ENCODE results near the gene SH3GL1. TPM values are rescaled to one million over a fixed set of nuclear protein-coding genes. Genes with fewer than 3 reads are reported as not detected.

Gene SH3GL1
- total RNA-seq, 2 donors from 2014 or later, result 47.3 to 56.9 TPM

GRCh38 chr19:4386041-4386782, 14.1 kb downstream of the SH3GL1 start:
- Histone ChIP-seq H3K4me3 (no peak overlapping the region), H3K4me1 (ENCODE audit: control insufficient read depth in 1 of 2, low read depth in 2 of 2) (peaks cover 31 to 33% of the 10 kb centered on the region in 2 donors), H3K27ac (no peak overlapping the region), H3K36me3 (no peaks in the 10 kb centered on the region), H3K27me3 (replicated peaks; ENCODE audit: insufficient read depth) (no peaks in the 10 kb centered on the region), H3K9me3 (no peaks in the 10 kb centered on the region)
- no peak for ATAC-seq (ENCODE audit: insufficient number of reproducible peaks, low FRiP score, low read depth)
- TF ChIP-seq CTCF (IDR thresholded peaks at IDR 0.05), result no peak
- no peak for DNase-seq (ENCODE audit: low spot score)

DNA sequence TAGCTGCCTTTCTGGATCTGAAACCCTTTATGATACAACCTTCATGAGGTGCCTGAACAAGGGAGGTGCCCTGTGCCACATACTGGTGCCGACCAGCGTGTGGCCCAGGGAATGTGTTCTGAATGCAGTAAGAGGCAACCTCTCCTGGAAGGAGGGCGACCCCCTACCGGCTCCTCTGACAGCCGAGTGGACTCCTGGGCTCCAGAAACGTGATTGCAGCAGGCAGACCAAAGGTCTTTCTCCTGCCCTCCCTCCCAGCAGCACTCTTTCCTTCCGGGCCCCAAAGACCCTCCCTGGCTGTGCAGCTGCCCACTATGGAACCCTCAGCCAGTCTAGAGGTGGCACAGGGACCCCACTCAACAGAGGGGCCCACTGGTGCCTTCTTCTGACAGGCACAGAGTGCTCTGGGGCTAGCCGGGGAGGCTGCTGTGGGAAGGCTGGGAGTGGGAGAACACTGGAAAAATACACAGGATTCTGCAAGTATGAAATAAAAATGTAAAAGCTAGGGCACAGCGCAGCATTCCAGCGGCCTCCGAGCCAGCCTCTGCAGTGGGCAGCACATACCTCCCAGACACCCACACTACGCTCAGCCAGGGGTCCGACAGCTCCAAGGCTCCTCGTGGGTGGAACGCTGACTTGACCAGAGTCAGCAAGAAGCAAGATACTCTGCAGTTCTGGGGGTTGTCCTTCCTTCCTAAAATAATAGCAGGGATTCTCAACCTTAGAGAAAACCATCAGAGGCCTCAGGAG, 14.9 kb downstream of the SH3GL1 start:
- ATAC-seq (ENCODE audit: insufficient number of reproducible peaks, low FRiP score, low read depth), result no peak
- H3K4me1 ChIP-seq (ENCODE audit: control insufficient read depth in 1 of 2, low read depth in 2 of 2), result peaks cover 23 to 27% of the 10 kb centered on the region in 2 donors

DNA sequence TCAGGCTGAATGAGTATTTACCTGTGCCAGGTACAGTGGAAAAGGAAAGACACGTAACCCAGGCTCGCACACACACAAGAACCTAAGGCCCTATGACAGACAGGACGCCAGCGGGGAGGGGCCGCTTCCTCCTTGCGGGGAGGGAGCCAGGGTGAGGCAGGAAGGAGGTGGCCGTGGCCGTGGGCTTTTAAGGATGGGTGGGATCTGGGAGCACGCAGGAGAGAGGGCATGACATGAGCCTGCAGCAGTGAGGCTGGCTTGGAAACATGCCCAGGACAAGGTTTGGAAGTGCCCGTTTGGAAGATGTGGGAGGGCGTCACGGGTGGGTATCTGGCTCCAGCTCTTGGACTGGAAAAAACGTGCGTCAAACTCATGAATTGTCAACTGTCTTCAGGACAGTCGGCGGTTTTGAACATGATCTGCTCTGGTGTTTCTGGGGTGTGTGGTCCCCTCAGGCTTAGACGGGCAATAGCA, 20.1 kb downstream of the SH3GL1 start:
- H3K9me3 ChIP-seq, result no peaks in the 10 kb centered on the region
- TF ChIP-seq CTCF (IDR thresholded peaks at IDR 0.05), result no peak
- ATAC-seq (ENCODE audit: insufficient number of reproducible peaks, low FRiP score, low read depth) (no peak), DNase-seq (ENCODE audit: low spot score) (no peak)
- peaks cover 22 to 41% of the 10 kb centered on the region in 2 donors for H3K4me1 ChIP-seq (ENCODE audit: control insufficient read depth in 1 of 2, low read depth in 2 of 2)
- no peak overlapping the region for H3K4me3 ChIP-seq
- H3K27me3 ChIP-seq (replicated peaks; ENCODE audit: insufficient read depth), result no peaks in the 10 kb centered on the region
- no peaks in the 10 kb centered on the region for H3K36me3 ChIP-seq
- no peak overlapping the region for H3K27ac ChIP-seq

More for the DNA sequence above, 14.9 kb downstream of the SH3GL1 start:
- no peak overlapping the region for H3K4me3 ChIP-seq
- TF ChIP-seq CTCF (IDR thresholded peaks at IDR 0.05), result no peak
- H3K27ac ChIP-seq, result no peak overlapping the region
- DNase-seq (ENCODE audit: low spot score), result no peak
- H3K9me3 ChIP-seq, result no peaks in the 10 kb centered on the region
- no peaks in the 10 kb centered on the region for H3K36me3 ChIP-seq
- H3K27me3 ChIP-seq (replicated peaks; ENCODE audit: insufficient read depth), result no peaks in the 10 kb centered on the region

- no peak for TF ChIP-seq CTCF (IDR thresholded peaks at IDR 0.05)
- no peaks in the 10 kb centered on the region for H3K36me3 ChIP-seq
- peaks cover 29 to 48% of the 10 kb centered on the region in 2 donors for H3K4me1 ChIP-seq (ENCODE audit: control insufficient read depth in 1 of 2, low read depth in 2 of 2)
- ATAC-seq (ENCODE audit: insufficient number of reproducible peaks, low FRiP score, low read depth), result no peak
- no peak for DNase-seq (ENCODE audit: low spot score)
- no peak overlapping the region for H3K27ac ChIP-seq
- H3K4me3 ChIP-seq, result no peak overlapping the region
- H3K27me3 ChIP-seq (replicated peaks; ENCODE audit: insufficient read depth), result no peaks in the 10 kb centered on the region
- no peaks in the 10 kb centered on the region for H3K9me3 ChIP-seq
These were observed 20.7 kb downstream of the SH3GL1 start for GRCh38 chr19:4379383-4380253.
